Activated CD8-positive, alpha-beta T cell treated with anti-CD3 and anti-CD28 coated beads for 36 hours (primary cell): ENCODE results near the gene CXCL9. TPM values are rescaled to one million over a fixed set of nuclear protein-coding genes. Genes with fewer than 3 reads are reported as not detected.
"Not testable (repeated sequence)": the region's sequence is repeated elsewhere in the genome, so short reads cannot be mapped to it uniquely, and the experiment has no call there.

Experiments used
- ATAC-seq: fragments of 200-7000 bp; cut with Tn5 transposase; one replicate; pipeline ENCODE4 v1.10.0; 2021; ENCODE audit warnings: mild to moderate bottlenecking, moderate library complexity
- CTCF ChIA-PET: fragments of 350-600 bp; sonication (Branson Sonifier 250); formaldehyde crosslinking; loops from one replicate; lab custom pipeline; 2021; ENCODE audit warnings: antibody characterized with exemption; lab: Charles Lee
- POLR2A ChIA-PET: fragments of 350-600 bp; sonication (Branson Sonifier 250); formaldehyde crosslinking; loops from one replicate; lab custom pipeline; 2021; ENCODE audit warnings: antibody characterized with exemption; lab: Charles Lee
- DNase-seq: peaks from one replicate; pipeline ENCODE4 v3.0.0-alpha.2; 2020
- H3K27ac Mint-ChIP-seq: one replicate; pipeline ENCODE4 v1.8.0; 2021; ENCODE audit warnings: mild to moderate bottlenecking, mixed read lengths
- H3K27me3 Mint-ChIP-seq: one replicate; pipeline ENCODE4 v1.8.0; 2021; ENCODE audit warnings: mixed read lengths
- H3K36me3 Mint-ChIP-seq: one replicate; pipeline ENCODE4 v1.8.0; 2021; ENCODE audit warnings: low read depth, mixed read lengths
- H3K4me1 Mint-ChIP-seq: one replicate; pipeline ENCODE4 v1.8.0; 2021; ENCODE audit warnings: low read depth, mixed read lengths
- H3K4me3 Mint-ChIP-seq: one replicate; pipeline ENCODE4 v1.8.0; 2021; ENCODE audit warnings: mild to moderate bottlenecking, moderate library complexity, mixed read lengths
- H3K9me3 Mint-ChIP-seq: one replicate; pipeline ENCODE4 v1.8.0; 2021; ENCODE audit warnings: mixed read lengths
- CTCF ChIP-seq: fragments of 200-600 bp; IDR thresholded peaks from one replicate; pipeline ENCODE4 v1.8.0; 2022; ENCODE audit warnings: antibody characterized with exemption, mild to moderate bottlenecking
- intact Hi-C: fragments of 100-400 bp; cut with micrococcal nuclease; formaldehyde crosslinking; loops from one replicate; pipeline ENCODE4 v1.10.0; 2022
- total RNA-seq, 2 experiments: library from RNA; stranded (reverse); gene quantifications; one replicate each; pipeline ENCODE4 v1.2.3, GENCODE V29; 2021

Gene CXCL9
- total RNA-seq, 2 experiments from 2014 or later = 1.3 to 1.5 TPM

GRCh38 chr4:76002176-76002575 is 5.1 kb downstream of the CXCL9 start:
- no peak overlapping the region for H3K27ac Mint-ChIP-seq
- DNase-seq = no peak
- peaks cover 9% of the 10 kb centered on the region for H3K27me3 Mint-ChIP-seq
- intact Hi-C loops = no loop called here
- no peaks in the 10 kb centered on the region for H3K36me3 Mint-ChIP-seq
- H3K4me1 Mint-ChIP-seq = peaks cover 4% of the 10 kb centered on the region
- H3K4me3 Mint-ChIP-seq = no peak overlapping the region
- no peak for TF ChIP-seq CTCF
- ATAC-seq = no peak
- H3K9me3 Mint-ChIP-seq = no peaks in the 10 kb centered on the region
- ChIA-PET POLR2A (no interaction called here), CTCF (interaction anchor here (1.5 kb wide), 1 partner anchor 62 kb away, joined by 4 read pairs; no protein-coding TSS in a partner anchor)

DNA sequence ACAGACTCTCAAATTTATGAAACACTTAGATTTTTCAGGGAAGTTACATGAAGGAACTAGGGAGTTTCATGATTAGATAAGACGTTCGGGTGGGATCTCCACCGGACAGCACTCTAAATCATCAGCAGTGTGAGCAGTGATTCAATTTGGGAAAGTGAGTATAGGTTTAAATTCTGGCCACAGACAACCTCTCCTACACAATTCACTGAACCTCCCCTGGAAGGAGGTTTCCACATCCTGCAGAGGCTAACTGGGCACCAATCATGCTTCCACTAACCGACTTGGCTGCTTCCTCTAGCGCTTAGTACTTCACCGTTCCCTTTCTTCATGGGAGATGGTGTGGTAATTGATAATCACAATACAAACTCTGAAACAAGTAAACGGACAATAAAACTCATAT is 5.6 kb downstream of the CXCL9 start:
- DNase-seq = no peak
- Mint-ChIP-seq H3K9me3 (no peaks in the 10 kb centered on the region), H3K4me1 (peaks cover 4% of the 10 kb centered on the region), H3K27ac (no peak overlapping the region), H3K27me3 (peaks cover 9% of the 10 kb centered on the region), H3K36me3 (no peaks in the 10 kb centered on the region), H3K4me3 (no peak overlapping the region)
- no peak for ATAC-seq
- no peak for TF ChIP-seq CTCF
- ChIA-PET CTCF (interaction anchor here (0.7 kb wide), 1 partner anchor 66 kb away, joined by 4 read pairs; no protein-coding TSS in a partner anchor), POLR2A (no interaction called here)
- intact Hi-C loops = no loop called here

GRCh38 chr4:76000279-76000678 is 7.0 kb downstream of the CXCL9 start:
- H3K36me3 Mint-ChIP-seq = no peaks in the 10 kb centered on the region
- H3K27ac Mint-ChIP-seq = no peak overlapping the region
- ChIA-PET POLR2A (no interaction called here), CTCF (interaction anchor here (1.6 kb wide), 1 partner anchor 82 kb away, joined by 3 read pairs; no protein-coding TSS in a partner anchor)
- no peak overlapping the region for H3K4me3 Mint-ChIP-seq
- intact Hi-C loops = no loop called here
- no peak for TF ChIP-seq CTCF
- DNase-seq (no peak), ATAC-seq (no peak)
- no peaks in the 10 kb centered on the region for H3K9me3 Mint-ChIP-seq
- peaks cover 5% of the 10 kb centered on the region for H3K27me3 Mint-ChIP-seq
- H3K4me1 Mint-ChIP-seq = peaks cover 4% of the 10 kb centered on the region

DNA sequence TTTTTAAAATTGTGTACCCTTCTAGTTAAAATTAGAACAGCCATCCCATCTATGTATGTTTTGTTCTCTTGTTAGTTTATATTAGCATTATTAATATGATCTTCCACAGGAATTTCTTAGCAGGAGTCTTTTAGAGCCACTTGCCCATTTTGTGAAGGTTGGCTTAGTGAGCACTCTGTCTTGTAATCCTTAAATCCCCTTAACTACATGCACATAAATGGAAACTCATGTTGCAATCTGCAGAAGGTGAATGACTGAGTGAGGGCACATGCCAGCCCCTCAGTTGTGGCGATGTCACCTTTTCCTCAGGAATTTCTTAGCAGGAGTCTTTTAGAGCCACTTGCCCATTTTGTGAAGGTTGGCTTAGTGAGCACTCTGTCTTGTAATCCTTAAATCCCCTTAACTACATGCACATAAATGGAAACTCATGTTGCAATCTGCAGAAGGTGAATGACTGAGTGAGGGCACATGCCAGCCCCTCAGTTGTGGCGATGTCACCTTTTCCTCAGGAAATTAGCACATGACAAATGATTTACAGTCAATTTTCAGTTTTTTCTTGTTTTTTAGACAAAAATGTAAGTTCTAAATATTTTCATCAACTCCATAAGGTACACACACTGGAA is 8.7 kb downstream of the CXCL9 start:
- H3K27ac Mint-ChIP-seq, H3K4me1 Mint-ChIP-seq, H3K36me3 Mint-ChIP-seq, ATAC-seq, H3K27me3 Mint-ChIP-seq, H3K9me3 Mint-ChIP-seq, H3K4me3 Mint-ChIP-seq, DNase-seq, intact Hi-C loops, POLR2A ChIA-PET: not testable (repeated sequence)
- CTCF ChIA-PET = interaction anchor here (0.6 to 4.0 kb wide), 3 partner anchors 68 to 69 kb away, joined by 3 to 51 read pairs (median 3); no protein-coding TSS in a partner anchor

GRCh38 chr4:75997946-75998345 is 9.4 kb downstream of the CXCL9 start:
- H3K36me3 Mint-ChIP-seq = no peaks in the 10 kb centered on the region
- no peak for ATAC-seq
- H3K4me1 Mint-ChIP-seq = peaks cover 4% of the 10 kb centered on the region
- POLR2A ChIA-PET = no interaction called here
- no peak overlapping the region for H3K27ac Mint-ChIP-seq
- intact Hi-C loops = no loop called here
- CTCF ChIA-PET = interaction anchor here (0.6 to 4.1 kb wide), 6 partner anchors 11 to 344 kb away, joined by 3 to 62 read pairs (median 24); no protein-coding TSS in a partner anchor
- H3K27me3 Mint-ChIP-seq = peaks cover 5% of the 10 kb centered on the region
- H3K4me3 Mint-ChIP-seq = no peak overlapping the region
- DNase-seq = no peak
- TF ChIP-seq CTCF = no peak
- H3K9me3 Mint-ChIP-seq = no peaks in the 10 kb centered on the region
